K562 (cell line): ENCODE data around the gene TMEM132D. TPM values are rescaled to one million over a fixed set of nuclear protein-coding genes. Genes with fewer than 3 reads are reported as not detected.

Experiments
- ATAC-seq: fragments of 200-7000 bp; cut with Tn5 transposase; 3 replicates; pipeline ENCODE4 v1.9.1; 2020; ENCODE audit warnings: moderate library complexity
- BruUV-seq: library from RNA; stranded (reverse); fragments of 400-500 nt; replicated peaks from 2 replicates; lab custom pipeline; 2021; lab: Mats Ljungman, UMichigan
- CTCF ChIA-PET: fragments of 300-600 bp; formaldehyde crosslinking; extraction: SDS; loops from one replicate; lab custom pipeline; 2021; ENCODE audit warnings: low intra/inter-chr PET ratio; lab: Yijun Ruan, JAX
- POLR2A ChIA-PET: fragments of 300-600, 350-650 bp; sonication (Branson Sonifier 250); formaldehyde crosslinking; extraction: SDS; loops from one replicate; lab custom pipeline; 2021; ENCODE audit warnings: antibody characterized with exemption, inconsistent platforms; lab: Yijun Ruan, JAX
- DNase-seq, 4 experiments: peaks; one replicate each; pipeline versions ENCODE4 v3.0.0 to v3.0.0-alpha.2; 2011 to 2018; ENCODE audit warnings: low spot score in 3 of 4, mixed read lengths in 3 of 4; ENCODE audit errors: extremely low read depth in 1 of 4
- FAIRE-seq: peaks from 2 replicates; lab custom pipeline; 2011; peaks lifted over from hg19 to GRCh38; lab: Jason Lieb, UNC
- H2AFZ ChIP-seq: 2 replicates; pipeline ENCODE4 v1.6.0; 2011; ENCODE audit warnings: low read depth, low read length, control low read depth, inconsistent platforms
- H3K27ac ChIP-seq: fragments of 200-600 bp; 3 replicates; pipeline ENCODE4 v1.8.0; 2011; ENCODE audit warnings: low read depth, mild to moderate bottlenecking, control low read depth, inconsistent platforms, low read length, moderate library complexity, mixed read lengths; ENCODE audit errors: extremely low read depth
- H3K27me3 ChIP-seq, 2 experiments: fragments of 300-600 bp in 1 of 2; 2 replicates in 1 of 2; 3 replicates in 1 of 2; pipeline versions ENCODE4 v1.6.0 to v1.8.0; 2011; ENCODE audit warnings: inconsistent platforms in 2 of 2, low read length in 2 of 2, mild to moderate bottlenecking in 1 of 2, mixed read lengths in 1 of 2, moderate library complexity in 1 of 2; ENCODE audit not compliant: control insufficient read depth in 2 of 2, insufficient read depth in 2 of 2
- H3K36me3 ChIP-seq: fragments of 300-600 bp; 3 replicates; pipeline ENCODE4 v1.8.0; 2011; ENCODE audit warnings: mild to moderate bottlenecking, low read length, inconsistent platforms; ENCODE audit not compliant: control insufficient read depth, insufficient read depth
- H3K4me1 ChIP-seq, 2 experiments: fragments of 200-600 bp in 1 of 2; replicated peaks in 1 of 2; 2 replicates in 1 of 2; 3 replicates in 1 of 2; pipeline versions ENCODE4 v1.5.1 to v1.8.0; 2011; ENCODE audit warnings: inconsistent platforms in 2 of 2, low read length in 2 of 2, mild to moderate bottlenecking in 1 of 2, mixed read lengths in 1 of 2, moderate library complexity in 1 of 2; ENCODE audit not compliant: control insufficient read depth in 2 of 2, insufficient read depth in 2 of 2
- H3K4me2 ChIP-seq: 2 replicates; pipeline ENCODE4 v1.6.1; 2011; ENCODE audit warnings: low read length, control low read depth, inconsistent platforms, mixed read lengths; ENCODE audit not compliant: insufficient read depth
- H3K4me3 ChIP-seq: fragments of 200-600 bp; sonication (generic), shearing (Covaris generic); 2 replicates; pipeline ENCODE4 v1.5.1; 2016; ENCODE audit warnings: control low read depth, inconsistent platforms
- H3K79me2 ChIP-seq: fragments of 200-600 bp; 3 replicates; pipeline ENCODE4 v1.8.0; 2011; ENCODE audit warnings: low read length, inconsistent platforms; ENCODE audit not compliant: control insufficient read depth, insufficient read depth
- H3K9ac ChIP-seq, 2 experiments: 2 replicates each; pipeline versions ENCODE4 v1.6.0 to v1.6.1; 2011; ENCODE audit warnings: low read depth in 2 of 2, low read length in 2 of 2, control low read depth in 1 of 2, inconsistent platforms in 1 of 2, mild to moderate bottlenecking in 1 of 2, mixed read lengths in 1 of 2; ENCODE audit not compliant: insufficient read depth in 1 of 2
- H3K9me1 ChIP-seq: one replicate; pipeline ENCODE4 v1.6.0; 2011; ENCODE audit warnings: inconsistent platforms, mild to moderate bottlenecking, low read length, moderate library complexity; ENCODE audit not compliant: control insufficient read depth, insufficient read depth
- H3K9me3 ChIP-seq: replicated peaks from 2 replicates; pipeline ENCODE4 v1.5.1; 2011; ENCODE audit warnings: low read depth, low read length, inconsistent platforms; ENCODE audit not compliant: control insufficient read depth, insufficient read depth
- H4K20me1 ChIP-seq: replicated peaks from 2 replicates; pipeline ENCODE4 v1.6.1; 2011; ENCODE audit warnings: low read length, inconsistent platforms, mixed read lengths; ENCODE audit not compliant: control insufficient read depth, insufficient read depth
- E2F6 ChIP-seq, 2 experiments: IDR thresholded peaks; 2 replicates each; pipeline ENCODE4 v1.6.1; 2011; ENCODE audit warnings: borderline replicate concordance in 1 of 2, control low read depth in 1 of 2, low read depth in 1 of 2, low read length in 1 of 2, mild to moderate bottlenecking in 1 of 2, mixed read lengths in 1 of 2, moderate library complexity in 1 of 2; ENCODE audit not compliant: insufficient read depth in 1 of 2, insufficient read length in 1 of 2, poor library complexity in 1 of 2, severe bottlenecking in 1 of 2; ENCODE audit errors: extremely low read depth in 1 of 2
- HDAC6 ChIP-seq: IDR thresholded peaks from 2 replicates; pipeline ENCODE4 v1.6.1; 2012; ENCODE audit warnings: low read depth, mild to moderate bottlenecking, control low read depth, inconsistent platforms, low read length, moderate library complexity
- NBN ChIP-seq: fragments of 450-650 bp; IDR thresholded peaks from 2 replicates; pipeline ENCODE4 v1.6.1; 2016; ENCODE audit warnings: low read depth, mild to moderate bottlenecking
- U2AF1 ChIP-seq: fragments of 200-400 bp; formaldehyde crosslinking; optimal IDR thresholded peaks from 2 replicates; pipeline ENCODE3; 2017; ENCODE audit warnings: mild to moderate bottlenecking, low read depth, low read length, moderate library complexity
- ZNF212 ChIP-seq: fragments of 450-650 bp; formaldehyde crosslinking; IDR thresholded peaks from 2 replicates; pipeline ENCODE4 v1.4.0; 2020; ENCODE audit warnings: mild to moderate bottlenecking
- WGBS: fragments of 100-300 bp; shearing (Covaris generic); methylation state at CpG from one replicate; pipeline ENCODE4 v1.1.6; 2016; ENCODE audit warnings: low coverage, mixed read lengths; ENCODE audit not compliant: insufficient coverage; ENCODE audit errors: missing lambda C conversion rate; 5-methylcytosine and 5-hydroxymethylcytosine counted together
- in situ Hi-C: fragments of 300-500 bp; cut with MboI; formaldehyde crosslinking; loops from 4 replicates; pipeline ENCODE4 v1.15.0; 2018; ENCODE audit warnings: inconsistent platforms, mixed read lengths
- intact Hi-C: fragments of 100-400 bp; cut with micrococcal nuclease; formaldehyde crosslinking; loops from 2 replicates; pipeline ENCODE4 v1.14.2; 2022
- polyA plus RNA-seq, 8 experiments: library from polyadenylated mRNA; depleted of rRNA in 4 of 8; stranded (reverse) in 5 of 8; unstranded in 3 of 8; fragments of >200 nt; fragmentation: Nextera tagmentation in 2 of 8; fragmentation: Illumina TruSeq in 1 of 8; extraction: Ambion mirVana in 2 of 8; extraction: Trizol in 1 of 8; gene quantifications; 2 replicates each; pipeline versions ENCODE4 v1.2.1 to v1.2.3, GENCODE V29; 2011 to 2014; ENCODE audit warnings: inconsistent platforms in 1 of 8, missing spikeins in 1 of 8
- total RNA-seq, 7 experiments: library from RNA; depleted of rRNA in 6 of 7; stranded (reverse); fragments of >200 nt in 6 of 7; fragmentation: Illumina TruSeq in 2 of 7; extraction: Trizol in 2 of 7; gene quantifications; 2 replicates each; pipeline versions ENCODE4 v1.2.1 to v1.2.3, GENCODE V29; 2011 to 2021; ENCODE audit warnings: low replicate concordance in 1 of 7
- TF ChIP-seq, protein P1 (sequence below): fragments of 450-650 bp; IDR thresholded peaks from 2 replicates; pipeline ENCODE4 v1.6.1; 2016

The TMEM132D gene
- total and polyA plus RNA-seq, 9 of the 15 experiments (the other 6 are each of a cell fraction or from before 2014, with no cell fraction given): not detected

- Histone ChIP-seq H3K9ac (no peak overlapping the region), H2AFZ (no peak overlapping the region), H3K4me2 (no peak overlapping the region), H3K27ac (no peak overlapping the region), H3K36me3 (no peaks in the 10 kb centered on the region), H3K4me3 (no peak overlapping the region), H3K9me3 (no peaks in the 10 kb centered on the region), H3K4me1 (no peaks in the 10 kb centered on the region), H3K9me1 (no peaks in the 10 kb centered on the region), H3K27me3 (no peaks in the 10 kb centered on the region), H3K79me2 (no peaks in the 10 kb centered on the region), H4K20me1 (no peaks in the 10 kb centered on the region)
- FAIRE-seq (no peak), DNase-seq (no peak), ATAC-seq (no peak)
- POLR2A ChIA-PET: interaction anchor here (0.8 kb wide), 1 partner anchor 30 kb away, joined by 3 read pairs; no protein-coding TSS in a partner anchor
- BruUV-seq: no TSS peak
- intact Hi-C loops (no loop called here), in situ Hi-C loops (no loop called here)
- whole genome bisulfite sequencing: under 1% methylated on average over 16 of the region's 16 CpGs
- TF ChIP-seq ZNF212 (CRISPR knock-in tag) (no peak), HDAC6 (no peak), NBN (no peak), U2AF1 (no peak), E2F6 (IDR thresholded peaks at IDR 0.05; ENCODE audit: borderline replicate concordance in 1 of 2, extremely low read depth in 1 of 2, insufficient read depth in 1 of 2, insufficient read length in 1 of 2, low read depth in 1 of 2, low read length in 1 of 2, poor library complexity in 1 of 2, severe bottlenecking in 1 of 2) (no peak)
- TF ChIP-seq, protein P1, sequence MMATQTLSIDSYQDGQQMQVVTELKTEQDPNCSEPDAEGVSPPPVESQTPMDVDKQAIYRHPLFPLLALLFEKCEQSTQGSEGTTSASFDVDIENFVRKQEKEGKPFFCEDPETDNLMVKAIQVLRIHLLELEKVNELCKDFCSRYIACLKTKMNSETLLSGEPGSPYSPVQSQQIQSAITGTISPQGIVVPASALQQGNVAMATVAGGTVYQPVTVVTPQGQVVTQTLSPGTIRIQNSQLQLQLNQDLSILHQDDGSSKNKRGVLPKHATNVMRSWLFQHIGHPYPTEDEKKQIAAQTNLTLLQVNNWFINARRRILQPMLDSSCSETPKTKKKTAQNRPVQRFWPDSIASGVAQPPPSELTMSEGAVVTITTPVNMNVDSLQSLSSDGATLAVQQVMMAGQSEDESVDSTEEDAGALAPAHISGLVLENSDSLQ: no peak
- CTCF ChIA-PET: no interaction called here
These were observed 633.9 kb downstream of the TMEM132D start for GRCh38 chr12:129269756-129270495.
